Ovary (tissue), 9 donors: ENCODE results near the gene STX5. TPM values are rescaled to one million over a fixed set of nuclear protein-coding genes. Genes with fewer than 3 reads are reported as not detected.
A peak's percentile ranks its signal among the peaks of the same experiment; 100 is the strongest.

ENCODE experiments used
- DNase-seq, 5 donors: peaks; one replicate each; pipeline ENCODE4 v3.0.0-alpha.2; 2019 to 2020
- H3K27ac ChIP-seq, 2 donors: fragments of 200-600 bp; one replicate each; pipeline versions ENCODE4 v1.5.1 to v1.8.0; 2019 to 2022
- H3K27me3 ChIP-seq: fragments of 200-600 bp; one replicate; pipeline ENCODE4 v1.8.0; 2022
- H3K36me3 ChIP-seq: fragments of 200-600 bp; sonication (generic); one replicate; pipeline ENCODE4 v1.5.1; 2019
- H3K4me1 ChIP-seq: one replicate; pipeline ENCODE4 v1.8.1; 2013; ENCODE audit warnings: mild to moderate bottlenecking, moderate library complexity; ENCODE audit not compliant: insufficient read depth
- H3K4me3 ChIP-seq: fragments of 200-600 bp; sonication (generic); one replicate; pipeline ENCODE4 v1.5.1; 2017
- H3K9me3 ChIP-seq, 2 donors: fragments of 200-600 bp in 1 of 2; sonication (generic) in 1 of 2; one replicate each; pipeline versions ENCODE4 v1.5.1 to v1.8.1; 2013 to 2019; ENCODE audit warnings: mild to moderate bottlenecking in 1 of 2, moderate library complexity in 1 of 2
- CTCF ChIP-seq, 3 donors: fragments of 450-650 bp in 2 of 3; fragments of 200-600 bp in 1 of 3; IDR thresholded peaks; one replicate each; pipeline versions ENCODE4 v1.5.1 to v1.8.0; 2016 to 2022; ENCODE audit warnings: antibody characterized with exemption in 3 of 3, mild to moderate bottlenecking in 1 of 3
- EP300 ChIP-seq: sonication (generic); formaldehyde crosslinking; IDR thresholded peaks from one replicate; pipeline ENCODE4 v1.6.1; 2017; ENCODE audit warnings: antibody characterized with exemption
- POLR2A ChIP-seq: fragments of 450-650 bp; IDR thresholded peaks from one replicate; pipeline ENCODE4 v1.6.1; 2017; ENCODE audit warnings: antibody characterized with exemption, mild to moderate bottlenecking, moderate library complexity
- WGBS, 3 donors: extraction: QIAGEN DNeasy Blood & Tissue Kit in 1 of 3; methylation state at CpG; one replicate each; pipeline versions ENCODE4 v1.1.5 to v1.1.7; 2013 to 2017; 5-methylcytosine and 5-hydroxymethylcytosine counted together
- intact Hi-C, 4 donors: fragments of 100-400 bp; cut with DNase I; formaldehyde crosslinking; loops; one replicate each; pipeline versions ENCODE4 v1.11.0 to v1.15.1; 2022 to 2023
- polyA plus RNA-seq, 2 donors: library from polyadenylated mRNA; stranded (reverse); fragments of 200-250 nt in 1 of 2; fragments of 350-450 nt in 1 of 2; fragmentation: Illumina TruSeq in 1 of 2; extraction: RNeasy Lipid Tissue Mini Kit (QIAGEN cat#74804) in 1 of 2; gene quantifications; one replicate each; pipeline ENCODE4 v1.2.3, GENCODE V29; 2013 to 2014
- total RNA-seq, 7 donors: library from RNA; depleted of rRNA in 2 of 7; stranded (reverse); fragments of >200 nt in 2 of 7; fragmentation: NEBNext Ultra II Directional in 3 of 7; extraction: Animal tissue kit (Norgen Biotek cat#: 25700) in 3 of 7; gene quantifications; one replicate each; pipeline versions ENCODE4 v1.1.0 to v1.2.4, GENCODE V29; 2016 to 2023
- donor health status: DM: no; HTN: no; CAD: no; lungs with moderate emphysema.
- donor health status: DM: no; HTN: no; CAD: no.
- donor health status: Bipolar disorder and iron deficiency.
- donor health status: DM: yes; HTN: yes; CAD: no.
- donor health status: DM: no; HTN: no; CAD: no.
- donor health status: DM: yes; HTN: yes; CAD: no.

Gene STX5
- total and polyA plus RNA-seq, 9 donors, result 33.2 to 60.7 (median 49.1) TPM

GRCh38 chr11:62858201-62858600 is 26.4 kb upstream of the STX5 start:
- no peak for DNase-seq
- TF ChIP-seq EP300, result no peak
- TF ChIP-seq POLR2A, result no peak
- TF ChIP-seq CTCF (IDR thresholded peaks at IDR 0.05), result no peak
- 83 to 87% (median 84%) methylated on average over 7 of the region's 7 CpGs for WGBS, 3 donors
- no peaks in the 10 kb centered on the region for H3K27me3 ChIP-seq
- H3K4me3 ChIP-seq, result no peak overlapping the region
- peaks cover 6% of the 10 kb centered on the region for H3K4me1 ChIP-seq
- H3K9me3 ChIP-seq, result no peaks in the 10 kb centered on the region
- H3K27ac ChIP-seq, result no peak overlapping the region
- intact Hi-C loops, result loop anchor here in 1 of 4 donors (10.0 kb wide), 1 partner anchor 463 kb away; no protein-coding TSS in a partner anchor
- no peaks in the 10 kb centered on the region for H3K36me3 ChIP-seq

GRCh38 chr11:62857541-62857982 is 25.7 kb upstream of the STX5 start:
- Histone ChIP-seq H3K27ac (no peak overlapping the region), H3K4me1 (peaks cover 6% of the 10 kb centered on the region), H3K27me3 (no peaks in the 10 kb centered on the region), H3K36me3 (no peaks in the 10 kb centered on the region), H3K9me3 (no peaks in the 10 kb centered on the region), H3K4me3 (no peak overlapping the region)
- no peak for TF ChIP-seq POLR2A
- no peak for TF ChIP-seq EP300
- no peak for TF ChIP-seq CTCF (IDR thresholded peaks at IDR 0.05)
- DNase-seq, result no peak
- intact Hi-C loops, result loop anchor here in 1 of 4 donors (10.0 kb wide), 1 partner anchor 463 kb away; no protein-coding TSS in a partner anchor
- 69 to 87% (median 76%) methylated on average over 2 of the region's 2 CpGs for WGBS, 3 donors

- no peaks in the 10 kb centered on the region for H3K9me3 ChIP-seq
- intact Hi-C loops, result loop anchor here in 1 of 4 donors (10.0 kb wide), 1 partner anchor 462 kb away; no protein-coding TSS in a partner anchor
- H3K36me3 ChIP-seq, result no peaks in the 10 kb centered on the region
- no peaks in the 10 kb centered on the region for H3K27me3 ChIP-seq
- 3 to 7% (median 5%) methylated on average over 20 of the region's 20 CpGs for WGBS, 3 donors
- DNase-seq, result no peak
- H3K4me3 ChIP-seq, result peak overlapping the region; percentile 94
- H3K27ac ChIP-seq, result peak overlapping the region in 1 of 2 donors; percentile 46
- TF ChIP-seq POLR2A, result no peak
- no peak for TF ChIP-seq CTCF (IDR thresholded peaks at IDR 0.05)
- TF ChIP-seq EP300, result no peak
- H3K4me1 ChIP-seq, result peaks cover 6% of the 10 kb centered on the region
Measured at GRCh38 chr11:62856333-62856895, 24.6 kb upstream of the STX5 start.

- TF ChIP-seq EP300 (no peak), POLR2A (peak; percentile 96)
- Histone ChIP-seq H3K27me3 (no peaks in the 10 kb centered on the region), H3K9me3 (no peaks in the 10 kb centered on the region), H3K4me3 (peak overlapping the region; percentile 94), H3K27ac (peak overlapping the region in 1 of 2 donors; percentile 46), H3K4me1 (peaks cover 6% of the 10 kb centered on the region), H3K36me3 (no peaks in the 10 kb centered on the region)
- peak; percentile 96 to 99 (median 97) for DNase-seq
- 0 to 1% (median 0%) methylated on average over 54 of the region's 54 CpGs for WGBS, 3 donors
- intact Hi-C loops, result loop anchor here in 1 of 4 donors (10.0 kb wide), 1 partner anchor 461 kb away; no protein-coding TSS in a partner anchor
Measured at GRCh38 chr11:62855571-62856332, 23.9 kb upstream of the STX5 start.
